HCT116 (cell line): ENCODE results near the gene HS6ST3. TPM values are rescaled to one million over a fixed set of nuclear protein-coding genes. Genes with fewer than 3 reads are reported as not detected.

ENCODE experiments used
- ATAC-seq: fragments of 200-7000 bp; cut with Tn5 transposase; 2 replicates; pipeline ENCODE4 v1.9.1; 2020; ENCODE audit warnings: mild to moderate bottlenecking, moderate library complexity
- BruUV-seq: library from RNA; stranded (reverse); fragments of 400-500 nt; replicated peaks from 2 replicates; lab custom pipeline; 2021; lab: Mats Ljungman, UMichigan
- CTCF ChIA-PET: fragments of 300-600 bp; sonication (Branson Sonifier 250); formaldehyde crosslinking; loops from one replicate; lab custom pipeline; 2021; ENCODE audit warnings: antibody characterized with exemption; lab: Charles Lee
- POLR2A ChIA-PET: fragments of 300-600, 350-600 bp; sonication (Branson Sonifier 250); formaldehyde crosslinking; loops from one replicate; lab custom pipeline; 2021; ENCODE audit warnings: antibody characterized with exemption; lab: Charles Lee
- RAD21 ChIA-PET, 2 experiments: fragments of 300-600 bp; sonication (Branson Sonifier 250); formaldehyde crosslinking; loops; one replicate each; lab custom pipeline; 2023; ENCODE audit warnings: low total read pairs in 2 of 2; ENCODE audit not compliant: uncharacterized antibody in 2 of 2, unreplicated experiment in 2 of 2, low non-redundant PET in 1 of 2; lab: Charles Lee
- DNase-seq: peaks from one replicate; pipeline ENCODE4 v3.0.0-alpha.2; 2010; ENCODE audit warnings: low read depth, low spot score
- H2AFZ ChIP-seq: fragments of 200-600 bp; shearing (Covaris generic), sonication (generic); 2 replicates; pipeline ENCODE4 v1.6.1; 2017; ENCODE audit warnings: low read depth, mixed run types, mixed read lengths, antibody characterized with exemption, low read length; ENCODE audit not compliant: poor library complexity, severe bottlenecking
- H3K27ac ChIP-seq: 2 replicates; pipeline ENCODE4 v1.5.1; 2012; ENCODE audit warnings: low read depth, low read length
- H3K27me3 ChIP-seq: fragments of 200-600 bp; sonication (generic); 2 replicates; pipeline ENCODE4 v1.6.1; 2016; ENCODE audit warnings: mixed run types, low read length, mixed read lengths; ENCODE audit not compliant: insufficient read depth
- H3K36me3 ChIP-seq, 2 experiments: fragments of 200-500 bp in 1 of 2; fragments of 200-600 bp in 1 of 2; sonication (Bioruptor generic) in 1 of 2; sonication (generic) in 1 of 2; 2 replicates each; pipeline versions ENCODE4 v1.5.1 to v1.6.1; 2014 to 2016; ENCODE audit warnings: low read length in 2 of 2, inconsistent platforms in 1 of 2, mixed read lengths in 1 of 2, mixed run types in 1 of 2; ENCODE audit not compliant: insufficient read depth in 2 of 2, control insufficient read depth in 1 of 2
- H3K4me1 ChIP-seq, 2 experiments: fragments of 200-600 bp in 1 of 2; sonication (generic) in 1 of 2; 2 replicates each; pipeline versions ENCODE4 v1.5.1 to v1.6.1; 2012 to 2017; ENCODE audit warnings: low read length in 2 of 2, inconsistent platforms in 1 of 2, mild to moderate bottlenecking in 1 of 2, mixed read lengths in 1 of 2, mixed run types in 1 of 2, moderate library complexity in 1 of 2; ENCODE audit not compliant: insufficient read depth in 2 of 2, control insufficient read depth in 1 of 2
- H3K4me2 ChIP-seq: fragments of 200-600 bp; sonication (generic); 2 replicates; pipeline ENCODE4 v1.6.1; 2017; ENCODE audit warnings: mixed run types, low read length, mixed read lengths
- H3K4me3 ChIP-seq, 2 experiments: fragments of 200-600 bp in 1 of 2; sonication (generic) in 1 of 2; replicated peaks in 1 of 2; 2 replicates each; pipeline ENCODE4 v1.5.1; 2011 to 2016; ENCODE audit warnings: low read length in 2 of 2, control low read depth in 1 of 2, low read depth in 1 of 2, mild to moderate bottlenecking in 1 of 2, mixed read lengths in 1 of 2, mixed run types in 1 of 2
- H3K79me2 ChIP-seq: fragments of 200-600 bp; sonication (generic); 2 replicates; pipeline ENCODE4 v1.6.1; 2017; ENCODE audit warnings: mild to moderate bottlenecking, mixed run types, low read length, moderate library complexity, mixed read lengths; ENCODE audit not compliant: insufficient read depth
- H3K9ac ChIP-seq: fragments of 200-600 bp; sonication (generic); 2 replicates; pipeline ENCODE4 v1.6.1; 2016; ENCODE audit warnings: low read length, mixed read lengths
- H3K9me2 ChIP-seq: fragments of 200-600 bp; sonication (generic), shearing (Covaris generic); 2 replicates; pipeline ENCODE4 v1.6.1; 2017; ENCODE audit warnings: mixed run types, mild to moderate bottlenecking, moderate library complexity; ENCODE audit not compliant: insufficient read depth
- H3K9me3 ChIP-seq, 2 experiments: fragments of 200-500 bp in 1 of 2; fragments of 200-600 bp in 1 of 2; sonication (Bioruptor generic) in 1 of 2; sonication (generic) in 1 of 2; 2 replicates each; pipeline ENCODE4 v1.6.1; 2014 to 2017; ENCODE audit warnings: low read length in 2 of 2, mixed read lengths in 2 of 2, inconsistent platforms in 1 of 2, low read depth in 1 of 2, mild to moderate bottlenecking in 1 of 2, mixed run types in 1 of 2, moderate library complexity in 1 of 2; ENCODE audit not compliant: control insufficient read depth in 1 of 2, insufficient read depth in 1 of 2
- H4K20me1 ChIP-seq: fragments of 200-600 bp; sonication (generic), shearing (Covaris generic); 2 replicates; pipeline ENCODE4 v1.6.1; 2017; ENCODE audit warnings: mixed run types, mild to moderate bottlenecking, moderate library complexity; ENCODE audit not compliant: insufficient read depth
- EGR1 ChIP-seq: IDR thresholded peaks from 2 replicates; pipeline ENCODE4 v1.6.1; 2012; ENCODE audit warnings: low read depth
- POLR2A ChIP-seq: IDR thresholded peaks from 2 replicates; pipeline ENCODE4 v1.7.0; 2011; ENCODE audit warnings: borderline replicate concordance; ENCODE audit not compliant: insufficient read depth, insufficient read length; ENCODE audit errors: extremely low read depth
- POLR2AphosphoS5 ChIP-seq: IDR thresholded peaks from 2 replicates; pipeline ENCODE4 v1.6.1; 2011; ENCODE audit warnings: mild to moderate bottlenecking, low read depth, low read length, moderate library complexity
- TCF7L2 ChIP-seq: IDR thresholded peaks from 2 replicates; pipeline ENCODE4 v1.7.0; 2011; ENCODE audit warnings: borderline replicate concordance, inconsistent platforms; ENCODE audit not compliant: insufficient read depth, insufficient read length; ENCODE audit errors: extremely low read depth
- intact Hi-C: fragments of 100-400 bp; cut with micrococcal nuclease; formaldehyde crosslinking; loops from 2 replicates; pipeline ENCODE4 v1.10.0; 2022
- total RNA-seq: library from RNA; stranded (reverse); gene quantifications from one replicate; pipeline ENCODE4 v1.2.1, GENCODE V29; 2021; ENCODE audit not compliant: unreplicated experiment
- TF ChIP-seq, protein P1 (sequence below): IDR thresholded peaks from 2 replicates; pipeline ENCODE4 v1.6.1; 2012; ENCODE audit warnings: low read depth
- TF ChIP-seq, protein P2 (sequence below), 3 experiments: fragments of 200-600 bp in 1 of 3; sonication (generic) in 1 of 3; IDR thresholded peaks in 2 of 3; conservative IDR thresholded peaks in 1 of 3; 2 replicates each; pipeline ENCODE4 v1.5.1; 2012 to 2017; ENCODE audit warnings: low read depth in 2 of 3, low read length in 2 of 3, antibody characterized with exemption in 1 of 3, borderline replicate concordance in 1 of 3, control low read depth in 1 of 3, mild to moderate bottlenecking in 1 of 3, mixed read lengths in 1 of 3, mixed run types in 1 of 3, moderate library complexity in 1 of 3; ENCODE audit not compliant: insufficient read depth in 1 of 3

HS6ST3 gene
- total RNA-seq, 1 experiment from 2014 or later, result 0.10 TPM

- no peak overlapping the region for H3K4me3 ChIP-seq
- H4K20me1 ChIP-seq, result no peaks in the 10 kb centered on the region
- H3K27ac ChIP-seq, result no peak overlapping the region
- ChIA-PET CTCF (interaction anchor here (2.0 kb wide), 1 partner anchor 14 kb away, joined by 6 read pairs; no protein-coding TSS in a partner anchor), RAD21 (no interaction called here), POLR2A (no interaction called here)
- TF ChIP-seq, protein P1, sequence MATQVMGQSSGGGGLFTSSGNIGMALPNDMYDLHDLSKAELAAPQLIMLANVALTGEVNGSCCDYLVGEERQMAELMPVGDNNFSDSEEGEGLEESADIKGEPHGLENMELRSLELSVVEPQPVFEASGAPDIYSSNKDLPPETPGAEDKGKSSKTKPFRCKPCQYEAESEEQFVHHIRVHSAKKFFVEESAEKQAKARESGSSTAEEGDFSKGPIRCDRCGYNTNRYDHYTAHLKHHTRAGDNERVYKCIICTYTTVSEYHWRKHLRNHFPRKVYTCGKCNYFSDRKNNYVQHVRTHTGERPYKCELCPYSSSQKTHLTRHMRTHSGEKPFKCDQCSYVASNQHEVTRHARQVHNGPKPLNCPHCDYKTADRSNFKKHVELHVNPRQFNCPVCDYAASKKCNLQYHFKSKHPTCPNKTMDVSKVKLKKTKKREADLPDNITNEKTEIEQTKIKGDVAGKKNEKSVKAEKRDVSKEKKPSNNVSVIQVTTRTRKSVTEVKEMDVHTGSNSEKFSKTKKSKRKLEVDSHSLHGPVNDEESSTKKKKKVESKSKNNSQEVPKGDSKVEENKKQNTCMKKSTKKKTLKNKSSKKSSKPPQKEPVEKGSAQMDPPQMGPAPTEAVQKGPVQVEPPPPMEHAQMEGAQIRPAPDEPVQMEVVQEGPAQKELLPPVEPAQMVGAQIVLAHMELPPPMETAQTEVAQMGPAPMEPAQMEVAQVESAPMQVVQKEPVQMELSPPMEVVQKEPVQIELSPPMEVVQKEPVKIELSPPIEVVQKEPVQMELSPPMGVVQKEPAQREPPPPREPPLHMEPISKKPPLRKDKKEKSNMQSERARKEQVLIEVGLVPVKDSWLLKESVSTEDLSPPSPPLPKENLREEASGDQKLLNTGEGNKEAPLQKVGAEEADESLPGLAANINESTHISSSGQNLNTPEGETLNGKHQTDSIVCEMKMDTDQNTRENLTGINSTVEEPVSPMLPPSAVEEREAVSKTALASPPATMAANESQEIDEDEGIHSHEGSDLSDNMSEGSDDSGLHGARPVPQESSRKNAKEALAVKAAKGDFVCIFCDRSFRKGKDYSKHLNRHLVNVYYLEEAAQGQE, result no peak
- TF ChIP-seq, protein P2, sequence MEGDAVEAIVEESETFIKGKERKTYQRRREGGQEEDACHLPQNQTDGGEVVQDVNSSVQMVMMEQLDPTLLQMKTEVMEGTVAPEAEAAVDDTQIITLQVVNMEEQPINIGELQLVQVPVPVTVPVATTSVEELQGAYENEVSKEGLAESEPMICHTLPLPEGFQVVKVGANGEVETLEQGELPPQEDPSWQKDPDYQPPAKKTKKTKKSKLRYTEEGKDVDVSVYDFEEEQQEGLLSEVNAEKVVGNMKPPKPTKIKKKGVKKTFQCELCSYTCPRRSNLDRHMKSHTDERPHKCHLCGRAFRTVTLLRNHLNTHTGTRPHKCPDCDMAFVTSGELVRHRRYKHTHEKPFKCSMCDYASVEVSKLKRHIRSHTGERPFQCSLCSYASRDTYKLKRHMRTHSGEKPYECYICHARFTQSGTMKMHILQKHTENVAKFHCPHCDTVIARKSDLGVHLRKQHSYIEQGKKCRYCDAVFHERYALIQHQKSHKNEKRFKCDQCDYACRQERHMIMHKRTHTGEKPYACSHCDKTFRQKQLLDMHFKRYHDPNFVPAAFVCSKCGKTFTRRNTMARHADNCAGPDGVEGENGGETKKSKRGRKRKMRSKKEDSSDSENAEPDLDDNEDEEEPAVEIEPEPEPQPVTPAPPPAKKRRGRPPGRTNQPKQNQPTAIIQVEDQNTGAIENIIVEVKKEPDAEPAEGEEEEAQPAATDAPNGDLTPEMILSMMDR (IDR thresholded peaks at IDR 0.05 in 2 of 3, conservative IDR thresholded peaks at IDR 0.05 in 1 of 3; ENCODE audit: borderline replicate concordance in 1 of 3, insufficient read depth in 1 of 3, low read depth in 2 of 3, low read length in 2 of 3), result no peak
- TF ChIP-seq TCF7L2, result no peak
- no peak for TF ChIP-seq POLR2AphosphoS5
- no peak for TF ChIP-seq POLR2A
- no peak for TF ChIP-seq EGR1
- intact Hi-C loops, result no loop called here
- H3K9me2 ChIP-seq, result no peaks in the 10 kb centered on the region
- H3K4me2 ChIP-seq, result no peak overlapping the region
- ATAC-seq (no peak), DNase-seq (no peak)
- no peaks in the 10 kb centered on the region for H3K36me3 ChIP-seq
- H3K9me3 ChIP-seq, result no peaks in the 10 kb centered on the region
- no TSS peak for BruUV-seq
- no peak overlapping the region for H3K9ac ChIP-seq
- H3K27me3 ChIP-seq, result no peaks in the 10 kb centered on the region; the same call in 1 of the 2 replicates
- no peaks in the 10 kb centered on the region for H3K4me1 ChIP-seq
- H3K79me2 ChIP-seq, result no peaks in the 10 kb centered on the region
- no peak overlapping the region for H2AFZ ChIP-seq
Observed at GRCh38 chr13:96243376-96243775, 153.5 kb downstream of the HS6ST3 start.
